Stimulated activated naive B cell treated with anti-CD40 and anti-IgM and Interleukin-4, amounts not matched to agents 10 μg/mL and 1 μg/mL and 100 μg/mL, for 72 hours (primary cell): ENCODE data around the gene MTURN.

Experiments
- ATAC-seq, 2 donors: fragments of 150-1000 bp; cut with Tn5 transposase; replicated peaks; 2 replicates each; pipeline ENCODE4 v1.10.0; 2021; ENCODE audit warnings: moderate library complexity in 1 of 2
- DNase-seq: peaks from one replicate; pipeline ENCODE4 v3.0.0; 2021
- H3K27ac Mint-ChIP-seq: one replicate; pipeline ENCODE4 v1.8.0; 2022; ENCODE audit warnings: mild to moderate bottlenecking, mixed read lengths
- H3K27me3 Mint-ChIP-seq, 2 donors: one replicate each; pipeline ENCODE4 v1.8.0; 2022; ENCODE audit warnings: mixed read lengths in 2 of 2
- H3K36me3 Mint-ChIP-seq, 2 donors: one replicate each; pipeline ENCODE4 v1.8.0; 2022; ENCODE audit warnings: mixed read lengths in 2 of 2, mild to moderate bottlenecking in 1 of 2
- H3K4me1 Mint-ChIP-seq, 2 donors: one replicate each; pipeline ENCODE4 v1.8.0; 2022; ENCODE audit warnings: mixed read lengths in 2 of 2, mild to moderate bottlenecking in 1 of 2
- H3K4me3 Mint-ChIP-seq, 2 donors: one replicate each; pipeline ENCODE4 v1.8.0; 2022; ENCODE audit warnings: mild to moderate bottlenecking in 2 of 2, mixed read lengths in 2 of 2, moderate library complexity in 1 of 2
- H3K9me3 Mint-ChIP-seq, 2 donors: one replicate each; pipeline ENCODE4 v1.8.0; 2022; ENCODE audit warnings: mixed read lengths in 2 of 2, mild to moderate bottlenecking in 1 of 2

The MTURN gene

DNA sequence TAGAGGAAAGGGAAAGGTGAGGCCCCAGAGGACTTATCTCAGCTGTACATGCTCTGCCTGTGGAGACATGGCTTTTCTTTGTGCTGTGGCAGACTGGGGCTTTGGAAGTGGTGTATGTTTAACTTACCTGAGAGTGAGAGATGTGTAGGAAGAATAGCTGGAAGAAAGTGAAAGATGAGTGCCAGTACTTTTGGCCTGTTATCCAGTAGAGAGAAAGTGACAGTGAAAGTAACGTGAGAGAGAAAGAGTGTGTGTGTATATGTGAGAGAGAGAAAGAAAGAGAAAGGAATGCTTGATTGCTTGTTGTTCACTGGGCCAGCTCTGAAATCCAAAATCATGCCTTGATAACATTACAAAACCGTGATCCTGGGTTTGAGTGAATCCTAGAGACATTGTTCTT, 25.5 kb downstream of the MTURN start:
- Mint-ChIP-seq H3K4me1 (peaks cover 47 to 55% of the 10 kb centered on the region in 2 donors), H3K27ac (no peak overlapping the region), H3K4me3 (no peak overlapping the region), H3K27me3 (peaks cover 0 to 5% of the 10 kb centered on the region in 2 donors), H3K9me3 (no peaks in the 10 kb centered on the region), H3K36me3 (no peaks in the 10 kb centered on the region)
- no peak for DNase-seq
- no peak for ATAC-seq

DNA sequence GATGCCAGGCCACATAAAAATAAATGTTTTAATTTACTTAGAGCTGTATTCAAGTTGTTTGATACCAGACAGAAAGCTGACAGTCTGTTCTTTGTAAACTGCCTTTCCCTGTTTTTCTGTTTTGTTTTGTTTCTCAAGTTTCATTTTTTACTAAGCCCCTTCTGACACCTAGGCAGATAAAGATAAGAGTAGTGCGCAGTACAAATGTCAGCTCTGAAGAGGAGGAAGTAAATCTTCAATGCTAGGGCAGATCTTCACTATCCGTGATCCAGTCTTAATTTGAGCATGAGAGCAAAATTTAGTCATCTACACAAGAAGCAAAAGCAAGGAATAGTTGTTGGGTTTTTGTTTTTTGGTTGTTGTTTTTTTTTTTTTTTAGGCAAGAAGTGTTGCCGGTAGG, 27.3 kb downstream of the MTURN start:
- H3K4me1 Mint-ChIP-seq, result peaks cover 45 to 55% of the 10 kb centered on the region in 2 donors
- ATAC-seq (no peak), DNase-seq (no peak)
- H3K36me3 Mint-ChIP-seq, result no peaks in the 10 kb centered on the region
- H3K9me3 Mint-ChIP-seq, result no peaks in the 10 kb centered on the region
- peak overlapping the region; percentile 75 for H3K27ac Mint-ChIP-seq
- peak overlapping the region; percentile 10 to 57 for H3K4me3 Mint-ChIP-seq
- H3K27me3 Mint-ChIP-seq, result peaks cover 0 to 5% of the 10 kb centered on the region in 2 donors

DNA sequence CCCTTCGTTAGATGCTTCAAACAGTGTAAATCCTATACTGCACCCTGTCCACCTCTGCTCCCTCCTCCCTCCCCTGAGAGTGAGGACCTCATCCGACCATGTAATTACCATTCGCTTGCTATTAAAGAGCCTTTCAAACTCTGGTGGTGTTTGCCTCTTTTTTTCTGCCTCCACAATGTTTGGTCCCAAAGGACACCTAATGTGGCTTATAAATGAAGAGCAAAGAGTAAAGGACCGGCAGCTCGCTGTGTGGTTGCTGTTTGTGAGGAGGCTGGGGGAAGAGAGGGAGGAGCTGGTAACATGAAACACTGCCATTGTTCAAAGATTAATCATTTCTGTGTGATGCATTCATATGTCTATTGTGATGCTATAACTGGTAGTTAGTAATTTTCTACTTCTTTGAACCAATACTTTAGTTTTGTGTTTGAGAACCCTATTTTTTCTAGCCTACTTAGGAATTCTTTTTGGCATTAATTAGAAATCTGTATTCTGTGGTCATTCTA, 27.9 kb downstream of the MTURN start:
- Mint-ChIP-seq H3K4me1 (peaks cover 42 to 55% of the 10 kb centered on the region in 2 donors), H3K9me3 (no peaks in the 10 kb centered on the region), H3K27ac (peak overlapping the region; percentile 62), H3K4me3 (peak overlapping the region; percentile 70 to 79), H3K27me3 (peaks cover 0 to 5% of the 10 kb centered on the region in 2 donors), H3K36me3 (no peaks in the 10 kb centered on the region)
- no peak for DNase-seq
- ATAC-seq, result peak in 1 of 2 donors; percentile 13

DNA sequence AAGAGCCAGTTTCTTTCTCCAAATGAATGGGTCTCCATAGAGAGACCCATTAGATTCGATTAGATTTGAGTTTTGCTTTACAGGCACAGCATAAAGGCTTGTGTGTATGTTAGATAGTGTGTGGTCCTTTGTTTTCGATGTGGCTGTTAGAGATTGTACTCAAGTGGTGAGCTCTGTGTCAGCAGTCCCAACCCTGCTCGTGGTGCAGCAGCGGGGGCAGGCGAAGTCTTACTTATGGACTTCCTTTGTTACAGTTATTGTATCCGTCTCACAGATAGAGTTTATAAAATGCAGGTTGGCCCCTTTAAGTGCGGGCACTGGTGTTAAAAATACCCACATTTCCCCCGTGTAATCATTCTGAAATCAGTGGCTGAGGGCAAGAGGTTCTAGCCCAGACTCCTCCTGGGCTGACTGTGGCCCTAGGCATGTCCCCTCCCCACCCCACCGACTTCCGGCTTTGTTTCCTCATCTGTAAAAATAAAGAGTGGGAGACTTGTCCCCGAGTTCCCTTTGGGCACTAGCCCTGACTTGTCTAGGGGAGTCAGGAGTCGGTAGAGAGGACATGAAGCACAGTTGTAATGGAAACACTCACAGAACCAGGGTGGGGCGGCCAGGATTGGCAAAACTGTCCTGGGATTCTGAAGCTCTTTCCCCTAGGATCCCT, 28.6 kb downstream of the MTURN start:
- Mint-ChIP-seq H3K4me1 (peaks cover 42 to 55% of the 10 kb centered on the region in 2 donors), H3K36me3 (no peaks in the 10 kb centered on the region), H3K27ac (peak overlapping the region; percentile 49), H3K9me3 (no peaks in the 10 kb centered on the region), H3K4me3 (peak overlapping the region; percentile 55 to 70), H3K27me3 (peaks cover 0 to 5% of the 10 kb centered on the region in 2 donors)
- DNase-seq, result no peak
- ATAC-seq, result peak; percentile 40 to 58

DNA sequence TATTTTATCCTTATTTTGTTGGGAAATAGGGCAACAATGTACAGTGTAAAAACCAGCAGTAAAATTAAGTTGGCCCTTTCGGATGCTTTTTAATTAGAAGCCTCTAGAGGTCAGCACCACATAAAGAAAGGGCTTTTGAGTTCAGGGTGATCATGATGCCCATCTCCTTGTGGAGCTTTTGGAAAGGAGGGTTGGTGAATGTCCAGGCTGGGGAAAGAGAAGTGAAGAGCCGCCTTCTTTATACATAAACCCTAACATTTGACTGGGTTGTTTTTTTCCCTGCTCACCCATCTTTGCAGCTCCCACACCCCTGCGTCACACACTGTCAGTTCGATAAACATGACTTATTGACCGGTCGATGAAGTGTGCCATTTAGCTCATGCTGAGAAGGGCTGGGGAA, 29.8 kb downstream of the MTURN start:
- H3K9me3 Mint-ChIP-seq, result no peaks in the 10 kb centered on the region
- H3K27me3 Mint-ChIP-seq, result peaks cover 0 to 5% of the 10 kb centered on the region in 2 donors
- H3K36me3 Mint-ChIP-seq, result no peaks in the 10 kb centered on the region
- peaks cover 35 to 46% of the 10 kb centered on the region in 2 donors for H3K4me1 Mint-ChIP-seq
- DNase-seq (no peak), ATAC-seq (peak; percentile 41 to 48)
- no peak overlapping the region for H3K27ac Mint-ChIP-seq
- no peak overlapping the region for H3K4me3 Mint-ChIP-seq

DNA sequence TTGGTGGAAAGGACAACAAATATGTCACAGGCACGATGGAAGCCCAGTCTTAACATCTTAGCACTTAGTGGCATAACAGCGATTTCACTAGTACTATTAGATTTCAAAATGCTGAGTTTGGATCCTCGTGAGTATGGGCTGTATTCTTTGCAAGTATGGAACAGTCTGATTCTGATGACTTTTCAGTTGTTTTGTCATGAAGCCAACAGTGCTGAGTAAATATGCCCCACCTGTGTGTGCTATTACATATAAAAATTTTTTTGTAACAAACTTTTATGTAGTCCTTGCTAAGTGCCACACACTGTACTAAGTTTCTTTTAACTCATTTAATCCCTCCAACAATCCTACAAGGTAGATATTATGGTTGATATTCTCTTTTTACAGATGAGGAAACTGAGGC, 30.8 kb downstream of the MTURN start:
- ATAC-seq (no peak), DNase-seq (no peak)
- Mint-ChIP-seq H3K9me3 (no peaks in the 10 kb centered on the region), H3K27me3 (peaks cover 0 to 5% of the 10 kb centered on the region in 2 donors), H3K36me3 (no peaks in the 10 kb centered on the region), H3K27ac (no peak overlapping the region), H3K4me1 (peaks cover 29 to 37% of the 10 kb centered on the region in 2 donors), H3K4me3 (no peak overlapping the region)

DNA sequence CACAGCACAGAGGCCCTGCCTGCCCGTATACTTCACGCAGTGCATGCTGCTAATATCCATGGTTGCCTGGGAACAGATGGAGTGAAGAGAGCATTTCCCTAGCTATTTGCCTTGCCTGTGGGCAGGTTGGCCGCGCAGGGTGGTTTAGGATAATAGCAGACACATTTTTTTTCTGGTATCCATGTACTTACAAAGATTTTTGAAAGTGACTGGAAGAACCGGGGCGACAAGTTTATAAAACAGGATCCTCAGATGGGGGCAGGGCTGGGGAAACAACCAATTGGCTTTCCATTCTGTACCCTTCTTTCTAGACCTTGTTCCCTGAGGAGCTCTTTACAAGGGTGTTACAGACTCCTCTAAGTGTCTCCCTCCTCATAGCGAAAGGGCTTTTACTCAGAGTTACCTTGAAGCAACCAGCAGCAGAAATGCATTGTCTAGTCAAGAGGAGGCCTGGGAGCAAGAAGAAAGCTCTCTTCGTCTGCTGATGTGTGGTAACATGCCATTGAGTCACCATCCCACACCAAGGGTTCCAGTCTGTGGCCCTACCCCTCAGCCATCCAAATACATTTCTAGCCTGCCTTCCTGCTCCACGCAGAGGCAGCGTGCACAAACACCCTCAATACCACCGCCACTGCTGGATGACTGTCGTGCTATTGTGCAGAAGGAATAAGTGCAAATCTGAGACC, 31.5 kb downstream of the MTURN start:
- H3K4me1 Mint-ChIP-seq, result peaks cover 28 to 33% of the 10 kb centered on the region in 2 donors
- H3K36me3 Mint-ChIP-seq, result no peaks in the 10 kb centered on the region
- no peak for DNase-seq
- peak overlapping the region; percentile 15 for H3K27ac Mint-ChIP-seq
- peaks cover 0 to 5% of the 10 kb centered on the region in 2 donors for H3K27me3 Mint-ChIP-seq
- ATAC-seq, result no peak
- H3K9me3 Mint-ChIP-seq, result no peaks in the 10 kb centered on the region
- no peak overlapping the region for H3K4me3 Mint-ChIP-seq

DNA sequence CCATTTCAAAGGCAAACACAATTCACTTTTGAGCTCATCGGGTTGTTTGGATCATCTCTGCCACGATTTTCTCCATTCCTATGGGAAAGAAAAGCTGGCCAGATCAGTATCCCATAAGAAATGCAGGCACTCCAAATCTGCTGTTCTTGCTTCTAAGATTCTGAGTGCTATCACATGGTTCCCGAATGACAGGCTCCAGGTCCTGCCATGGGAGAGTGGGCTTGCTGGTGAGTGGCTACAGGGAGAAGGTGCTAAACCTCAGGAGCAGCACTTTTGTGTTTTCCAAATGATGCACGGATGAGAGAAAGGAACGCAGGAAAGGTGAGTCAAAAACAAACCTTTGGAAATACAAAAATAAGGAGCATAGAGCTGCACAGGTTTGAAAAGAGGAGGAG, 32.1 kb downstream of the MTURN start:
- Mint-ChIP-seq H3K27ac (no peak overlapping the region), H3K27me3 (peaks cover 0 to 5% of the 10 kb centered on the region in 2 donors), H3K36me3 (no peaks in the 10 kb centered on the region), H3K4me3 (no peak overlapping the region), H3K4me1 (peaks cover 26 to 30% of the 10 kb centered on the region in 2 donors), H3K9me3 (no peaks in the 10 kb centered on the region)
- no peak for DNase-seq
- no peak for ATAC-seq

DNA sequence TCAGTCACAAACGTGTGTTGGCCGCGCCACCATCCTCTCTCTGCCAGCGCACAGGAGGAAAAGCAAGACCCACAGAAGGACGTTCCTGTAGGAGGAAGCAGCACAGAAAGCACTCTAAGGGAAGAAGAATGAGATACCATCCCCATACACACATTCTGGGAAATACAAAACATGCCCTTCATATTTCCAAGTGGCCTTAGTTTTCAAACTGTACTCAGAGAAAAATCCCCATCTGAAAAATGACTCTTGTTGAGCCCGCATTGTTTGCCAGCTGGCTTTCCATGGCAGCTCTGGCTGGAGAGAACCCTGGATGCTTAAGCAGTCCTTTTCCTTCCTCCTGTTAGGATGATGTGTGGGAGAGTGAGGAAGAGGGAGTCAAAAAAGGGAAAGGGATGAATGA, 33.1 kb downstream of the MTURN start:
- no peak overlapping the region for H3K27ac Mint-ChIP-seq
- ATAC-seq, result no peak
- H3K36me3 Mint-ChIP-seq, result no peaks in the 10 kb centered on the region
- H3K27me3 Mint-ChIP-seq, result no peaks in the 10 kb centered on the region
- H3K4me3 Mint-ChIP-seq, result no peak overlapping the region
- H3K9me3 Mint-ChIP-seq, result no peaks in the 10 kb centered on the region
- peaks cover 18 to 20% of the 10 kb centered on the region in 2 donors for H3K4me1 Mint-ChIP-seq
- no peak for DNase-seq

DNA sequence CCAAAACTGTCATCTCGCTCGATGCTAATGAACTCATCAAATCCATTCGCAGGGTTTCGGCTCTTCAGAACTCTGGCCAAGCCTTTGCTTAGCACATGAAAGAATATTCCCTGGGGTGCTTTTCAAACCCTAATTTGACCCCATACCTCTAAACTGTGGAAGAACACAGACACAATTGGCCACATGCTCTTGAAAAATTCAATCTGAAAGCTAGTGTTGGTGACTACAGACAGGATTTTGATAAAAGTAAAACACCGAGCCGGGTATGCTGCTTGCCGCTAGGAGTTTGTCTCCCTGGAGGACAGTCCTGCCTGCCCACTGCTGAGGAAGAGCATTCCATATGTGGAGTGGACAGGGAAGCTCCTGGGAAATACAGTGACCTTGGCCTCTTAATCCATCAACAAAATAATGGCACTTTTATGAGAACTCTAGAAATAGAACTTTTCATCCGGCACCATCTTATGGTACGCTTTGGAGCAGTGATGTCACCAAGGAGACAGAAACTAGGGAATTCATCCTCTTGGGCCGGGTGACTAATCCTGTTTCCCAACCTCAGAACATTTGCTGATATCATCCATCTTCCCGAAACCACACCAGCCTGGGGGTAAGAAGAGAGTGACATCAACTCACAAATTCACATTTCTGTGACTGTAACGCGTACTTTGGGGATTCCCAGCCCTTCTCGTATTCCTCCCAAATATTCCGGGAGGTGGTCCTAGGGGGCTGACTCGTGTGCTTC, 34.2 kb downstream of the MTURN start:
- Mint-ChIP-seq H3K4me1 (peaks cover 7 to 9% of the 10 kb centered on the region in 2 donors), H3K36me3 (no peaks in the 10 kb centered on the region), H3K9me3 (no peaks in the 10 kb centered on the region), H3K27ac (no peak overlapping the region), H3K27me3 (no peaks in the 10 kb centered on the region), H3K4me3 (no peak overlapping the region)
- DNase-seq (no peak), ATAC-seq (no peak)

DNA sequence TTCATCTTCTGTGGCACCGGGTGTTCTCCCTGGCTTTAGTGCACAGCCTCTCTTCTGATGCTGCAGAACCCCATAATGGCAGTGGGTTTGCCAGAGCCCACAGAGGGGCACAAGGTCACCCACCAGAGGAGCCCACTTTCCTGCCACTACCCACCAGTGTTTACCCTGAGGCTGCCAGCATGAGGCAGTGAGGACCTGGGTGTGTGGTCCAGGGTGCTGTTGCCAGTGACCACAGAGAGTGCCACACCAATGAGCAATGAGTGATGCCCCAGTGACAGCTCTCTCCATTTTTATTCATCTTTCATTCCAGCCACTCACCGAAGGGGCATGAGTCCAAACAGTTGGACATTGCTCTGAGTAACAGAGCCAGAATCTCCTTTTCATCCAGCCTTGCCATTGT, 34.8 kb downstream of the MTURN start:
- Mint-ChIP-seq H3K9me3 (no peaks in the 10 kb centered on the region), H3K36me3 (no peaks in the 10 kb centered on the region), H3K27ac (peak overlapping the region; percentile 63), H3K27me3 (no peaks in the 10 kb centered on the region), H3K4me3 (no peak overlapping the region), H3K4me1 (peaks cover 3 to 4% of the 10 kb centered on the region in 2 donors)
- ATAC-seq (no peak), DNase-seq (no peak)

DNA sequence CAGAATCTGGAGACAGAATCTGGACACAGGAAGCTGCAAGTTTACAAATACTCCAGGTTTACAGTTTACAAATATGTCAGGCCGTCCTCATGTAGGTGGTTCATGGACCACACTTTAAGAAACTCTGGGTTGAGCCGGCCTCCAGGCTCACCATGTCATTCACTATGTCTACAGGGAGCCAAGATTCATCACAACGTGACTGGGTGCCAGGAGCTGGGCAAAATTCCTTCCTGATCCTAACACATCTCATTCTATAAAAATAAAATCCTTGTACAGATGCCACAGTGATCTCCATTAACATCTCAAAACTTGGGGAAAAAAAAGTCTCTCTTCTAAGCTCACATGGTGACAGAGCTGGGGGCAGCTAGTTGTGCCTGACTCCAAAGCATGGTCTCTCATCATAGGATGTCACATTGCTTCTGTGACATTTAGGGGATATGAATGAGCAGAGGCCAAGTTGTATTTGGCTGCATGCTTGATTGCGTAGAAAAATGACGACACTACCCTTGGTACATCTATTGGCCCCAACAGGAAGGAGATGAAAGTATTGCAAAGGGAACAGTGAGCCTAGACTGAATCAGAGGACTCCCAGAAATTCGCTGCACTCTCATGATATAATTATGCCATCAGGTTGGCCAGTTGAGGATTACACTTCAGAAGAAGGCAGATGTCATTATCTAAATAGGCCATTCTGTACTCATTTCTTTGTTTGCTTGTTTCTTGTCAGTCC, 35.9 kb downstream of the MTURN start:
- Mint-ChIP-seq H3K36me3 (no peaks in the 10 kb centered on the region), H3K27me3 (no peaks in the 10 kb centered on the region), H3K9me3 (no peaks in the 10 kb centered on the region), H3K4me3 (no peak overlapping the region), H3K27ac (no peak overlapping the region), H3K4me1 (peaks cover 3% of the 10 kb centered on the region in 2 donors)
- DNase-seq (no peak), ATAC-seq (no peak)

DNA sequence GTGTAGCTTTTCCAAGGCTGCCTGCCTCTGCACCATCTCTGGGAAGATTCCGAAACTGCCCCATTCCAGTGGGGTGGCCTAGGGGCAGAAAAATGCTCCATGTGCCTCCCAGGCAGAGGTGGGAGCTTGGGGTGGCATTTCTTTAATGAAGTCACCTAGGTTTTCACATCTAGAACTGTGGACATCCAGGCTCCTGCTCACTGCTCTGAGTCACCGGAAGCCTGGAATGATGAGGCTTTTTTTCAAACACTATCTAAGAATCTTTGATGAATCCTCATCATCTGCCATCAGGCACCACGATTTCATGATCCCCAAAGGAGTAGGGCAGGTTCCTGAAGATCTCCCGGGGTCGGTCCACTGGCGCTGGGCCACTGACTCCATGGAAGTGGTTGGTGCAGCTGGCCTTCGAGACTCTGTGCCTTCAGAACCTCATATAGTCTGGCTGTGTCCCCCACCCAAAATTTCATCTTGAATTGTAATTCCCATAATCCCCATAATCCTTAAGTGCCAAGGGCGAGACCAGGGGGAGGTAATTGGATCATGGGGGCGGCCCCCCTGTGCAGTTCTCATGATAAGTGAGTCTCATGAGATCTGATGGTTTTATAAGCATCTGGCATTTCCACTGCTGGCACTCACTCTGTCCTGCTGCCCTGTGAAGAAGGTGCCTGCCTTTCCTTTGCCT, 37.1 kb downstream of the MTURN start:
- H3K27ac Mint-ChIP-seq, result no peak overlapping the region
- H3K36me3 Mint-ChIP-seq, result no peaks in the 10 kb centered on the region
- H3K4me1 Mint-ChIP-seq, result peaks cover 13 to 16% of the 10 kb centered on the region in 2 donors
- H3K27me3 Mint-ChIP-seq, result no peaks in the 10 kb centered on the region
- DNase-seq, result no peak
- ATAC-seq, result no peak
- no peak overlapping the region for H3K4me3 Mint-ChIP-seq
- H3K9me3 Mint-ChIP-seq, result no peaks in the 10 kb centered on the region
